NB4 (cell line): ENCODE measurements around the gene TELO2.

Experiments used
- MYC ChIP-seq: IDR thresholded peaks from 2 replicates; pipeline ENCODE4 v1.6.1; 2011; ENCODE audit warnings: low read depth, low read length
- POLR2A ChIP-seq: IDR thresholded peaks from 2 replicates; pipeline ENCODE4 v1.6.1; 2011; ENCODE audit warnings: mild to moderate bottlenecking; ENCODE audit not compliant: insufficient read length; ENCODE audit errors: extremely low read depth
- TF ChIP-seq, protein P1 (sequence below): IDR thresholded peaks from one replicate; pipeline ENCODE4 v1.5.1; 2012; ENCODE audit warnings: low read depth, low read length
- TF ChIP-seq, protein P2 (sequence below): IDR thresholded peaks from 2 replicates; pipeline ENCODE4 v1.6.1; 2011; ENCODE audit warnings: low read depth, low read length

GRCh38 chr16:1506494-1507213 lies 13.5 kb downstream of the TELO2 start:
- TF ChIP-seq, protein P1, sequence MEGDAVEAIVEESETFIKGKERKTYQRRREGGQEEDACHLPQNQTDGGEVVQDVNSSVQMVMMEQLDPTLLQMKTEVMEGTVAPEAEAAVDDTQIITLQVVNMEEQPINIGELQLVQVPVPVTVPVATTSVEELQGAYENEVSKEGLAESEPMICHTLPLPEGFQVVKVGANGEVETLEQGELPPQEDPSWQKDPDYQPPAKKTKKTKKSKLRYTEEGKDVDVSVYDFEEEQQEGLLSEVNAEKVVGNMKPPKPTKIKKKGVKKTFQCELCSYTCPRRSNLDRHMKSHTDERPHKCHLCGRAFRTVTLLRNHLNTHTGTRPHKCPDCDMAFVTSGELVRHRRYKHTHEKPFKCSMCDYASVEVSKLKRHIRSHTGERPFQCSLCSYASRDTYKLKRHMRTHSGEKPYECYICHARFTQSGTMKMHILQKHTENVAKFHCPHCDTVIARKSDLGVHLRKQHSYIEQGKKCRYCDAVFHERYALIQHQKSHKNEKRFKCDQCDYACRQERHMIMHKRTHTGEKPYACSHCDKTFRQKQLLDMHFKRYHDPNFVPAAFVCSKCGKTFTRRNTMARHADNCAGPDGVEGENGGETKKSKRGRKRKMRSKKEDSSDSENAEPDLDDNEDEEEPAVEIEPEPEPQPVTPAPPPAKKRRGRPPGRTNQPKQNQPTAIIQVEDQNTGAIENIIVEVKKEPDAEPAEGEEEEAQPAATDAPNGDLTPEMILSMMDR, result no peak
- no peak for TF ChIP-seq POLR2A
- TF ChIP-seq, protein P2, sequence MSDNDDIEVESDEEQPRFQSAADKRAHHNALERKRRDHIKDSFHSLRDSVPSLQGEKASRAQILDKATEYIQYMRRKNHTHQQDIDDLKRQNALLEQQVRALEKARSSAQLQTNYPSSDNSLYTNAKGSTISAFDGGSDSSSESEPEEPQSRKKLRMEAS, result no peak
- TF ChIP-seq MYC, result no peak
